HG03469 (cell line): ENCODE measurements around the gene ARTN.

ENCODE experiments used
- ATAC-seq: cut with Tn5 transposase; IDR thresholded peaks from one replicate; pipeline ENCODE4 v1.9.1; 2021; ENCODE audit warnings: mild to moderate bottlenecking, moderate library complexity, moderate number of reproducible peaks; ENCODE audit not compliant: unreplicated experiment

The ARTN gene, protein sequence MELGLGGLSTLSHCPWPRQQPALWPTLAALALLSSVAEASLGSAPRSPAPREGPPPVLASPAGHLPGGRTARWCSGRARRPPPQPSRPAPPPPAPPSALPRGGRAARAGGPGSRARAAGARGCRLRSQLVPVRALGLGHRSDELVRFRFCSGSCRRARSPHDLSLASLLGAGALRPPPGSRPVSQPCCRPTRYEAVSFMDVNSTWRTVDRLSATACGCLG

DNA sequence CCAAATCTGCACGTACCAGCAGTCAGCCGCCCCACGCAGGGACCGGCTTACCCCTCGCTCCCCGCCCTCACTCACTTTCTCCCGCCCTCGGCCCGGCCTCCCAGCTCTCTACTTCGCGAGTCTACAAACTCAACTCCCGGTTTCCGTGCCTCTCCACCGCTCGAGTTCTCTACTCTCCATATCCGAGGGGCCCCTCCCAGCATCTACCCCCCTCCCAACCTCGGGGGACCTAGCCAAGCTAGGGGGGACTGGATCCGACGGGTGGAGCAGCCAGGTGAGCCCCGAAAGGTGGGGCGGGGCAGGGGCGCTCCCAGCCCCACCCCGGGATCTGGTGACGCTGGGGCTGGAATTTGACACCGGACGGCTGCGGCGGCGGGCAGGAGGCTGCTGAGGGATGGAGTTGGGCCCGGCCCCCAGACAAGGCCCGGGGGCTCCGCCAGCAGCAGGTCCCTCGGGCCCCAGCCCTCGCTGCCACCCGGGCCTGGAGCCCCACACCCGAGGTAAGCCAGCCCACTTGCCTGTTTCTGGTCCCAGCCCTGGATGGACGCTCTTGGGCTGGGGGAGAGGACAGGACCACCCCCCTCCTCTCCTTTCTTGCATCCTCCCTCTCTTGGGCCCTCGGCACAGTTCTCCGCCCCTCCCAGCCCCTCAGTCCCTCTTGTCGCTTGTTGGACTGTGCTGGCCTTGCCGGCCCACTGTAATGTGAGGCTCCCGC lies at the start of gene ARTN:
ARTN (plus strand) TSS at position 416 of the 715 bp plus-strand sequence. CDS start 1,856 bp downstream, outside the sequence.
- ATAC-seq: no peak

DNA sequence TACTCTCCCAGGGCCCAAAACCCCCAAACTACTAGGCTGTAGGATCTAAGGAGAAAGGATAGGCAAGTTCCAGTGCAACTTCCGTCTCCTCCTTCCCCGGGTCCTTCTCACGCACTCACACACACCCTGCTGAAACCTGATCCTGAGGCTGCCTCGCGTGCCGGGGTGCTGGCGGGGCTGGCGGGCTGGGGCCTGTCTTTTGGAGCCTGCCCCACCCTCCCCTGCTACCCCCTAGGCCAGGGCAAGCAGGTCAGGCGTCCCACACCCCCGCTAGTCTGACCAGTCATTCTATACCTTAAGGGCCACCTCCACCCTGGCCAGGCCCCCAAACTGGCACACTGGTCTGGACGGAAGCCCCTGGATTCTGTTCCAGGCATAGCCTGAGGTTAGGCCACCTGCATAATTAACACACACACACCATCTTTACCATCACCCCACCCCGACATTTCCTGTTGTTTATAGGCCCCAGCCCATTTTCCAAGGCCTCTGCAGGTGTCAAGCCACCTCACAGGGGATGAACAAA lies 48.3 kb upstream of the ARTN start:
- ATAC-seq: no peak

DNA sequence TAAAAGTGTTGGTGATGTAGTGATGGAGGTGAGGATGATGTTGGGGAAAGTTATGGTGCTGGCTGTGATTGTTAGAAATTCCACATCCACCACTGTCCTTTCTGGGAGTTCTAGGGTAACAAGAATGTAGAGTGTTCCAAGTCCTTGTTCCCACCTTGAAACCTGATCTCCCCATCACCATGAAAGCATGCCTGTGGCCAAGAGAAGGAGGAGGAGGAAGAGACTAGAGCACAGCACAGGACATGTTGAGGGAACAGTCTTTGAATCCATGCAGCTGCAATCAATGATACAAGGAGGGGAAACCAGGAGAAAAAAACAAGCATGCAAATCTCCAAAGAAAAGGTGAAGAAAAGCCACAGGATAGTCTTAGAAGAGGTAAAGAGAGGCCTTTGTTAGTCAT lies 45.9 kb upstream of the ARTN start:
- ATAC-seq: no peak

- ATAC-seq: no peak
Measured at GRCh38 chr1:43890815-43891214, 42.8 kb upstream of the ARTN start.

- no peak for ATAC-seq
Measured at GRCh38 chr1:43893006-43893405, 40.6 kb upstream of the ARTN start.

DNA sequence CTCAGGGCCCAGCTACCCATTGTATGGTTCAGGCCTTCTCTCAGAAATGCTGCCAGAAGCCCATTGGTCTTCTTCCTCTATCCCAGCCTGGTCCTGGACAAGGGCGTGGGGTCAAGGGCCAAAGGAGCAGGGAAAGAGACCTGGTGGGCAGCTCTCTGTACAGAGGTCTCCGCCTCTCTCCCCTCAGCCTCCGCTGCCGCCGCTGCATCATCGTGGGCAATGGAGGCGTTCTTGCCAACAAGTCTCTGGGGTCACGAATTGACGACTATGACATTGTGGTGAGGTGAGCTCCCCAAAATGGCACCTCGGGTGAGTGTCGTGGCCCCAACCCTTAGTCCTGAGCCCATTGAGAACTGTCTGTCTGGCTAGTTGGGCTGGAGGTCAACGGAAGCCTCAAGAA lies 34.6 kb upstream of the ARTN start:
- no peak for ATAC-seq

GRCh38 chr1:43900386-43900785 lies 33.2 kb upstream of the ARTN start:
- no peak for ATAC-seq

GRCh38 chr1:43901196-43901961 lies 32.2 kb upstream of the ARTN start:
- no peak for ATAC-seq

GRCh38 chr1:43902058-43902831 lies 31.4 kb upstream of the ARTN start:
- ATAC-seq: no peak

DNA sequence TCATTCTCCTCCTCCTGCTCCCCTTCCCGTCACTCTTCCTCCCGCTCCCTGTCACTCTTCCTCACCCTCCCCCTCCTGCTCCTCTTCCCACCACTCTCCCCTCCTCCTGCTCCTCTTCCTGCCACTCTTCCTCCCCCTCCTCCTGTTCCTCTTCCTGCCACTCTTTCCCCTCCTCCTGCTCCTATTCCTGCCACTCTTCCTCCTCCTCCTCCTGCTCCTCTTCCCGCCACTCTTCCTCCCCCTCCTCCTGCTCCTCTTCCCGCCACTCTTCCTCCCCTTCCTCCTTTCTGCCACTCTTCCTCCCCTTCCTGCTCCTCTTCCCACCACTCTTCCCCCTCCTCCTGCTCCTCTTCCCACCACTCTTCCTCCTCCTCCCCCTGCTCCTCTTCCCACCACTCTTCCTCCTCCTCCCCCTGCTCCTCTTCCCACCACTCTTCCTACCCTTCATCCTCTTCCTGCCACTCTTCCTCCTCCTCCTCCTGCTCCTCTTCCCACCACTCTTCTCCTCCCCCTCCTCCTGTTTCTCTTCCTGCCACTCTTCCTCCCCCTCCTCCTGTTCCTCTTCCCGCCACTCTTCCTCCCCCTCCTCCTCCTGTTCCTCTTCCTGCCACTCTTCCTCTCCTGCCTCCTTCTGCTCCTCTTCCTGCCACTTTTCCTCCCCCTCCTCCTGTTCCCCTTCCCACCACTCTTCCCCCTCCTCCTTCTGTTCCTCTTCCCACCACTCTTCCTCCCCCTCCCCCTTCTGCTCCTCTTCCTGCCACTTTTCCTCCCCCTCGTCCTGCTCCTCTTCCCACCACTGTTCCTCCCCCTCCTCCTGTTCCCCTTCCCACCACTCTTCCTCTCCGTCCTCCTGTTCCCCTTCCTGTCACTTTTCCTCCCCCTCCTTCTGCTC lies 28.7 kb upstream of the ARTN start:
- ATAC-seq: no peak

GRCh38 chr1:43908226-43908625 lies 25.4 kb upstream of the ARTN start:
- ATAC-seq: no peak

DNA sequence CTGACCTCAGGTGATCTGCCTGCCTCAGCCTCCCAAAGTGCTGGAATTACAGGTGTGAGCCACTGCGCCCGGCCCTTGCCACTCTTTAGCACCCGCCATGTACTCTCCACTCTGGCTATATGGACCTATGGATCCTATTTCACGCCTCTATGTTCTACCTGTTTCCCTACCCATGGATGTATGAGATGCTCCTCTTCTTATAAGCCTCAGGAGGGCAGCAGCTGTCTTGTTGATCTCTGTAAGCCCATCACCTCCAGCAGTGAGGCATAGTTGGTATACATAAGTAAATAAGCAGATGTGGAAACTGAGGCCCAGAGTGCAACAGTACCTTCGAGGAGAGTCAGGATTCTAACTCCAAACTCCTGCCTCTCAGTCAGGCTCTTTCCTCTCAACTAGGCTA lies 24.7 kb upstream of the ARTN start:
- no peak for ATAC-seq

GRCh38 chr1:43910343-43910742 lies 23.3 kb upstream of the ARTN start:
- ATAC-seq: no peak

DNA sequence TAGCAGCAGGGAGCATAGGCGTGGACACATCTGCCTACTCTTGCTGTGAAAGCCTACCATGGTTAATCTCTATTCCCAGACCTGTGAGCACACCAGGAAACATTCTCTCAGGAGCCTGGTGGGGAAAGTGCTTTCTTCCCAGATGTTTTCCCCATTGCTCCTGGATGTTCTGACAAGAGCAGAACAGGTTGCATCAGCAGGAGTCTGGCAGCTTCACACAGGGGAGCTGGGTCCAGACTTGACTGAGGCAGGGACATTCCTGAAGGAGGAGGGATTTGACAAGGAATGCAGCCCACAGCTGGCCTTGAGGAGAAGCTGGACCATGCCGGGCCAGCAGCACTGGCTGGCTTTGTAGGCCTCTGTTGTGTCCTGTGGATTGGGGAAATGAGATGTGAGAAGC lies 21.0 kb upstream of the ARTN start:
- ATAC-seq: no peak

DNA sequence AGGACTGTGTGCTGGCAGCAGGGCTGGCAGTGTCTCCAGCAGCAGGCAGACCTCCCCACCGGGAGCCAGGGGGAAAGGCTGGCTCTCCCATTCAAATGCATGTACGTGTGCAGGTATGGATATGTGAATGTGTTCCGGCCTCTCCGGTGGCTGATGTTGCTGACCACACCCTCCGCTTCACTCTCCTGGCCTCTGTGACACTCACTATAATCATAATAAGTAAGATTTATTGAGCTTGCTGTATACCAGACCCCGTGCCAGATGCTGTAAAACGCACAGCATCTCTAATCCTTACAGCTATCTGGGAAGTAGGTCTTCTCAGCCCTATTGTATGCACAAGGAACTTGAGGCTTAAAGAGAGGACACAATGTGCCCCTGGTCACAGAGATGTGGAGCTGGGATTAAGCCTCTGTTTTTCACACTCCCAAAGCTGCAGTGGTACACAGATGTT lies 20.5 kb upstream of the ARTN start:
- ATAC-seq: no peak

DNA sequence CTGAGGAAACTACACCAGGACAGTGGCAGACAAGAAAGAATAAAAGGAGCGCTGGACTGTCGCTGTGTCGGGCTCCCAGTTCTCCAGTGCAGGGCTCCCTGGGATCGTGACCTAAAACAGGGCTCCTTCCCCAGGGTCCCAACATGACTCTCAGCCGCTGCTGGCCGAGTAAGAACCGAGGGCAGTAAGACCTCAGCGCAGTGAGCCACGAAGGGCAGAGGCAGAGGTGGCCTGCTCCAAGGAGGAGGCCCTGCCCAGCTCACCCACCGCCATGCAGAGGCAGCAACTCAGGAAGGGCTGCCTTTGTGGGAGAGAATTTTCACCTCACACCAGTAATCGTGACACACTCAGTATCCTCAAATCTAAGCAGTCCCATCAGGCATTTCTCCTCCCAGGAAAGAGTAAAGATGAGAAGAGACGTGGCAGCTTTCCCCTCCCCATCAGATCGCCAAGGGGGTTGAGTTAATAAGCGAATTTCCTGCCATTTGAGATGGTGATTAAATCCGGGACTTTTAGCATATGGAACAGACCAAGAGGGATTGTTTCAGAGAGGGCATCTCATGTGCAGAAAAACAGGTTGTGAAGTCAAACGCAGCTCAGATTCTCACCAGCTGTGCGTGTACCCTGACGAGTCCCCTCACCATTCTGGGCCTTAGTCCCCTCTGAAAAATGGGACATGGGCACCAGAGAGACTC lies 19.8 kb upstream of the ARTN start:
- ATAC-seq: no peak

DNA sequence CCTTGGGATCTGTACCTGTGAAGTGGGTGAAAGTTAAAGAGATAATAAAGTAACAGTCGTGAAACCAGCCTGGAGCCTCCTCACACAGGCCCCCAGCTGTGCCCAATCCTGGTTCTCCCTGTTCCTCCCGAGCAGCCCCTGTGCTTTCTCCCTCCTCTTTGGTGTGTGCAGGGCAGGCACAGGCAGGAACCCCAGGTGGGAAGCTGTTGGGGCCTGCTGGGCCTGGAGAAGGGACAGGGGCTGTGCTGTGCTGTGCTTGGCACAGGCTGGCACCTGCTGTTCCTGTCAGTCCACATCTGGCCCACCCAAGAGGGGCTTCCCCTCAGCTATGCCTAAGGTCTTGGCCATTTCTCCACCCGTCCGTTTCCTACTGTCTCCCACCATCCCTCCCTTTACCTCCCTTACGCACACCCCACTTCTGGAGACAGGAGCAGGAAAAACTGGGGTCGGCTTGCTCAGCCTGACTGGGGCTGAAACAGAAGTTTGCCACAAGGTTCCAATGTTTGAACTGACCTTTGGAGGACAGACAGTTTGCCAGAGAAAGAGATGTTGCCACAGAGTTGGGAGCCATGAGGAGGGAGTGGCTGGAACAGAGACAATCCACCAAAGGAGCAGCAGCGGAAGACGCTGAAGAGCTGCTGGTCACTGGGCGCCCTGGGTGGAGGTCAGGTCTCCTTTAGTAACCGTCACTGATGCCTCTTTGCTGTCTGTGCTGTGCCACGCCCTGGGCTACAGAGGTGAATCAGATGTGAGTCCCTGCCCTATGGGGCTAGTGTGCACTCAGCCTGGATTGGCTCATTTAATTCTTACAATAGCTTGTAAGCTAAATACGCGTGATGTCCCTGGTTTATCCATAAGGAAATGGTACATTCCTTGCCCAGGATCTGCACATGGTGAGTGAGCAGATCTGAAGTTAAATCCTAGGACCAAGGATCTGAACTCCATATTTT lies 18.8 kb upstream of the ARTN start:
- ATAC-seq: no peak

DNA sequence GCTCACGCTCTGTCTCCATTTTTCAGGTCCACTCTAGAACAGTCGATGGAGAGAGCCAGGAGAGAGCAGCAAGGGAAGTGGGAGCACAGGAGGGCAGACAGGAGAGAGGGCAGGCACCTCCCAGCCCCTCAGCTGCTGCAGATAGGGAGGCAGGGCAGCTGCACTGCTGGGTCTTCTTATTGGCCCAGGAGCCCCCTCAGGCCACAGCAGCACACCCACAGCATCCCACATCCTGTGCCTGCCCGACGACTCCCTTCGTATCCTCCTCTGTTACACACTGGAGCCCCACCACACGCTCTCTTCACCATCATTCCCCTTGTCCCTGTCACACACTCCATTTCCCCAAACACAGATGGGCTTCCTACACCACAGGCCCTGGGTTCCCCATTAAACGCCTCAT lies 13.7 kb upstream of the ARTN start:
- ATAC-seq: no peak
